ENCODE measurements around the gene ADAMTS4.

DNA sequence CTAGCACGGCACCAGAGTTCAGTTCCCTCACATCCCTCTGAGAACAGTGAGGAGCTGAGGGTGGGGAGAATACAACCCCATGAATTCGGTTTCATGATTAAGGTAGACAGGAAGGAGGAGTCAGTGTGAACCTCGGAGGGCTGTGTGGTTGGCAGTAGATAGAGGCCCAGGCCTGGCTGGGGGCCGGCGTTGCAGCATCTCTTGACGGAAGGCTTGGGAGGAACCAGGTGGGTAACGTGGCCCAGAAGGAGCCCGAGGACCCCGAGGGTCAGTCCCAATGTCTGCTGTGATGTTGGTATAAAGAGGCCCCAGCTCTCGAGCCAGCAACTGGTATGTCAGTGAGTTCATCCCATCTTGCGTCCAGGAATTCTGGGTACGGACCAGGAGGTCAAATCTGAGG, 27.2 kb downstream of the ADAMTS4 start:
- TF ChIP-seq CTCF (IDR thresholded peaks at IDR 0.05) (no peak), POLR2AphosphoS5 (IDR thresholded peaks at IDR 0.05) (no peak), POLR2A (IDR thresholded peaks at IDR 0.05) (no peak), EP300 (IDR thresholded peaks at IDR 0.05) (no peak)
